ENCODE results near the gene GAB2. TPM values are rescaled to one million over a fixed set of nuclear protein-coding genes. Genes with fewer than 3 reads are reported as not detected.

Gene GAB2
- total RNA-seq, 5 donors from 2014 or later (not counting 1 experiment from before 2014, with no cell fraction given): 5.4 to 17.2 (median 8.8) TPM

DNA sequence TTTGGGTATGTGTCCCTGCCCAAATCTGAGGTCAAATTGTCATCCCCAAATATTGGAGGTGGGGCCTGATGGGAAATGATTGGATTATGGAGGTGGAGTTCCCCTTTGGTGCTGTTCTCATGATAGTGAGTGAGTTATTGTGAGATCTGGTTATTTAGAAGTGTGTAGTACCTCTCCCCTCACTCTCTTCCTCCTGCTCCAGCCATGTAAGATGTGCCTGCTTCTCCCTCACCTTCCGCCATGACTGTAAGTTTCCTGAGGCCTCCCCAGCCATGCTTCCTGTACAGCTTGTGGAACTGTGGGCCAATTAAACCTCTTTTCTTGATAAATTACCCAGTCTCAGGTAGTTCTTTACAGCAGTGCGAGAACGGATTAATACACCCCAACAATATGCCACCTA is 9.0 kb downstream of the GAB2 start:
- Mint-ChIP-seq H3K4me1 (peaks cover 0 to 3% (median 0%) of the 10 kb centered on the region in 3 donors), H3K4me3 (no peak overlapping the region), H3K9me3 (peaks cover 0 to 8% (median 2%) of the 10 kb centered on the region in 3 donors), H3K27ac (no peak overlapping the region), H3K27me3 (peaks cover 0 to 1% of the 10 kb centered on the region in 2 donors), H3K36me3 (peaks cover 10% of the 10 kb centered on the region)
- ChIA-PET POLR2A (no interaction called here), CTCF (no interaction called here)
- no peak overlapping the region for H3K4me3 ChIP-seq (ENCODE audit: control insufficient read depth in 1 of 2, extremely low read depth in 1 of 2, low read length in 1 of 2)
- no peak overlapping the region for H3K27ac ChIP-seq (ENCODE audit: low read length)
- no peak for DNase-seq
- H3K9me3 ChIP-seq: no peaks in the 10 kb centered on the region
- no peaks in the 10 kb centered on the region for H3K36me3 ChIP-seq (ENCODE audit: control insufficient read depth in 2 of 2, extremely low read depth in 1 of 2, insufficient read depth in 1 of 2, low read length in 1 of 2)
- H3K4me1 ChIP-seq (ENCODE audit: control insufficient read depth in 1 of 2, extremely low read depth in 1 of 2, insufficient read depth in 2 of 2, low read length in 2 of 2): no peaks in the 10 kb centered on the region
- no peaks in the 10 kb centered on the region for H3K27me3 ChIP-seq (replicated peaks in 1 of 2; ENCODE audit: control insufficient read depth in 2 of 2, extremely low read depth in 1 of 2, insufficient read depth in 2 of 2, low read length in 1 of 2)
- no CpG with 5 or more reads among the region's 3 CpGs for WGBS (ENCODE audit: insufficient coverage)
- ATAC-seq (replicated peaks in 1 of 4): no peak

DNA sequence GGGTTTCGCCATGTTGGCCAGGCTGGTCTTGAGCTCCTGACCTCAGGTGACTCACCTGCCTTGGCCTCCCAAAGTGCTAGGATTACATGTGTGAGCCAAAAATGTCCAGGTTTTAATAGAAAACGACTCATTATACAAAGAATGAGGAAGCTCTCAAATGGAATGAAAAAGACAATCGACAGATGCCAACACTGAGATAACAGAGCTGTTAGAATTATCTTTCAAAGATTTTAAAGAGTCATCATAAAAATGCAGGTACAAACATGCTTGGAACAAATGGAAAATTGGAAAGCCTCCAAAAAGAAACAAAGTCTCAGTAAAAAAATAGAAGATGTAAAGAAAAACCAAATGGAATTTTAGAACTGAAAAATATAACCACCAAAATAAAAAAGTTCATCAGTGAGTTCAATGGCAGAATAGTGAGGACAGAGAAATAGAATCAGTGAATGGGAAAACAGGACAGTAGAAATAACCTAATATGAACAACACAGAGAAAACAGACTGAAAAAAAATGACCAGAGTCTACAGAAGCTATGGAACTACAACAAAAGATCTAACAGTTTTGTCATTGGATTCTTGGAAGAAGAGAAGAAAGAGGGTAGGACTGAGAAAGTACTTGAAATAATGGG is 10.9 kb downstream of the GAB2 start:
- no peak for ATAC-seq (replicated peaks in 1 of 4)

GRCh38 chr11:78405805-78406204 is 11.8 kb downstream of the GAB2 start:
- no peaks in the 10 kb centered on the region for H3K36me3 ChIP-seq (ENCODE audit: control insufficient read depth in 2 of 2, extremely low read depth in 1 of 2, insufficient read depth in 1 of 2, low read length in 1 of 2)
- H3K27me3 ChIP-seq (replicated peaks in 1 of 2; ENCODE audit: control insufficient read depth in 2 of 2, extremely low read depth in 1 of 2, insufficient read depth in 2 of 2, low read length in 1 of 2): no peaks in the 10 kb centered on the region
- no peaks in the 10 kb centered on the region for H3K9me3 ChIP-seq
- CTCF ChIA-PET: interaction anchor here (1.1 kb wide), 2 partner anchors 9 to 159 kb away, joined by 3 to 9 read pairs; no protein-coding TSS in a partner anchor
- no CpG with 5 or more reads among the region's 2 CpGs for WGBS (ENCODE audit: insufficient coverage)
- H3K9me3 Mint-ChIP-seq: peaks cover 0 to 8% (median 2%) of the 10 kb centered on the region in 3 donors
- H3K4me1 Mint-ChIP-seq: peaks cover 0 to 3% (median 0%) of the 10 kb centered on the region in 3 donors
- POLR2A ChIA-PET: no interaction called here
- no peak overlapping the region for H3K4me3 ChIP-seq (ENCODE audit: control insufficient read depth in 1 of 2, extremely low read depth in 1 of 2, low read length in 1 of 2)
- H3K4me1 ChIP-seq (ENCODE audit: control insufficient read depth in 1 of 2, extremely low read depth in 1 of 2, insufficient read depth in 2 of 2, low read length in 2 of 2): no peaks in the 10 kb centered on the region
- no peak overlapping the region for H3K27ac Mint-ChIP-seq
- peaks cover 10% of the 10 kb centered on the region for H3K36me3 Mint-ChIP-seq
- H3K4me3 Mint-ChIP-seq: no peak overlapping the region
- H3K27me3 Mint-ChIP-seq: peaks cover 0 to 1% of the 10 kb centered on the region in 2 donors
- no peak for DNase-seq
- ATAC-seq (replicated peaks in 1 of 4): no peak
- H3K27ac ChIP-seq (ENCODE audit: low read length): no peak overlapping the region

More for the DNA sequence above, 10.9 kb downstream of the GAB2 start:
- Histone ChIP-seq H3K4me1 (ENCODE audit: control insufficient read depth in 1 of 2, extremely low read depth in 1 of 2, insufficient read depth in 2 of 2, low read length in 2 of 2) (no peaks in the 10 kb centered on the region), H3K9me3 (no peaks in the 10 kb centered on the region), H3K4me3 (ENCODE audit: control insufficient read depth in 1 of 2, extremely low read depth in 1 of 2, low read length in 1 of 2) (no peak overlapping the region), H3K36me3 (ENCODE audit: control insufficient read depth in 2 of 2, extremely low read depth in 1 of 2, insufficient read depth in 1 of 2, low read length in 1 of 2) (no peaks in the 10 kb centered on the region), H3K27ac (ENCODE audit: low read length) (no peak overlapping the region), H3K27me3 (replicated peaks in 1 of 2; ENCODE audit: control insufficient read depth in 2 of 2, extremely low read depth in 1 of 2, insufficient read depth in 2 of 2, low read length in 1 of 2) (no peaks in the 10 kb centered on the region)
- CTCF ChIA-PET: interaction anchor here in 1 of 2 donors (0.7 kb wide), 1 partner anchor 169 kb away, joined by 3 read pairs; no protein-coding TSS in a partner anchor
- no peak for DNase-seq
- peaks cover 0 to 3% (median 0%) of the 10 kb centered on the region in 3 donors for H3K4me1 Mint-ChIP-seq
- H3K36me3 Mint-ChIP-seq: peaks cover 10% of the 10 kb centered on the region
- H3K27ac Mint-ChIP-seq: no peak overlapping the region
- H3K9me3 Mint-ChIP-seq: peaks cover 0 to 8% (median 2%) of the 10 kb centered on the region in 3 donors
- peaks cover 0 to 1% of the 10 kb centered on the region in 2 donors for H3K27me3 Mint-ChIP-seq
- POLR2A ChIA-PET: interaction anchor here (0.6 kb wide), 2 partner anchors 92 to 412 kb away, joined by 4 to 7 read pairs; partner anchors contain the start of gene INTS4 (in 1 of the 2)
- H3K4me3 Mint-ChIP-seq: no peak overlapping the region
- no CpG with 5 or more reads among the region's 3 CpGs for whole genome bisulfite sequencing (ENCODE audit: insufficient coverage)

- ChIA-PET POLR2A (no interaction called here), CTCF (no interaction called here)
- no peaks in the 10 kb centered on the region for H3K27me3 Mint-ChIP-seq
- no CpG with 5 or more reads among the region's 2 CpGs for WGBS (ENCODE audit: insufficient coverage)
- H3K9me3 ChIP-seq: no peaks in the 10 kb centered on the region
- H3K4me3 Mint-ChIP-seq: no peak overlapping the region
- H3K4me1 Mint-ChIP-seq: peaks cover 0 to 3% (median 0%) of the 10 kb centered on the region in 3 donors
- no peak overlapping the region for H3K27ac ChIP-seq (ENCODE audit: low read length)
- no peak overlapping the region for H3K4me3 ChIP-seq (ENCODE audit: control insufficient read depth in 1 of 2, extremely low read depth in 1 of 2, low read length in 1 of 2)
- H3K27ac Mint-ChIP-seq: no peak overlapping the region
- ATAC-seq (replicated peaks in 1 of 4): no peak
- peaks cover 6% of the 10 kb centered on the region for H3K36me3 Mint-ChIP-seq
- no peaks in the 10 kb centered on the region for H3K36me3 ChIP-seq (ENCODE audit: control insufficient read depth in 2 of 2, extremely low read depth in 1 of 2, insufficient read depth in 1 of 2, low read length in 1 of 2)
- no peak for DNase-seq
- H3K27me3 ChIP-seq (replicated peaks in 1 of 2; ENCODE audit: control insufficient read depth in 2 of 2, extremely low read depth in 1 of 2, insufficient read depth in 2 of 2, low read length in 1 of 2): no peaks in the 10 kb centered on the region
- H3K4me1 ChIP-seq (ENCODE audit: control insufficient read depth in 1 of 2, extremely low read depth in 1 of 2, insufficient read depth in 2 of 2, low read length in 2 of 2): no peaks in the 10 kb centered on the region
- peaks cover 0 to 2% (median 0%) of the 10 kb centered on the region in 3 donors for H3K9me3 Mint-ChIP-seq
Measured at GRCh38 chr11:78403781-78404180, 13.8 kb downstream of the GAB2 start.

- Histone ChIP-seq H3K27me3 (replicated peaks in 1 of 2; ENCODE audit: control insufficient read depth in 2 of 2, extremely low read depth in 1 of 2, insufficient read depth in 2 of 2, low read length in 1 of 2) (no peaks in the 10 kb centered on the region), H3K4me1 (ENCODE audit: control insufficient read depth in 1 of 2, extremely low read depth in 1 of 2, insufficient read depth in 2 of 2, low read length in 2 of 2) (no peaks in the 10 kb centered on the region), H3K36me3 (ENCODE audit: control insufficient read depth in 2 of 2, extremely low read depth in 1 of 2, insufficient read depth in 1 of 2, low read length in 1 of 2) (no peaks in the 10 kb centered on the region), H3K27ac (ENCODE audit: low read length) (no peak overlapping the region), H3K4me3 (ENCODE audit: control insufficient read depth in 1 of 2, extremely low read depth in 1 of 2, low read length in 1 of 2) (no peak overlapping the region), H3K9me3 (no peaks in the 10 kb centered on the region)
- Mint-ChIP-seq H3K27ac (no peak overlapping the region), H3K4me3 (no peak overlapping the region), H3K36me3 (peaks cover 3% of the 10 kb centered on the region), H3K4me1 (peaks cover 0 to 4% (median 0%) of the 10 kb centered on the region in 3 donors), H3K9me3 (no peaks in the 10 kb centered on the region), H3K27me3 (no peaks in the 10 kb centered on the region)
- DNase-seq (no peak), ATAC-seq (replicated peaks in 1 of 4) (no peak)
- POLR2A ChIA-PET: no interaction called here
- WGBS (ENCODE audit: insufficient coverage): no CpG with 5 or more reads among the region's 3 CpGs
- CTCF ChIA-PET: interaction anchor here in 1 of 2 donors (0.9 kb wide), 1 partner anchor 14 kb away, joined by 3 read pairs; no protein-coding TSS in a partner anchor
Measured at GRCh38 chr11:78402847-78403246, 14.8 kb downstream of the GAB2 start.

GRCh38 chr11:78400702-78401101 is 16.9 kb downstream of the GAB2 start:
- no peaks in the 10 kb centered on the region for H3K36me3 Mint-ChIP-seq
- no peaks in the 10 kb centered on the region for H3K27me3 Mint-ChIP-seq
- no peak overlapping the region for H3K27ac ChIP-seq (ENCODE audit: low read length)
- H3K9me3 ChIP-seq: no peaks in the 10 kb centered on the region
- H3K27ac Mint-ChIP-seq: no peak overlapping the region
- CTCF ChIA-PET: no interaction called here
- peaks cover 0 to 6% (median 0%) of the 10 kb centered on the region in 3 donors for H3K4me1 Mint-ChIP-seq
- 100% methylated on average over 2 of the region's 3 CpGs for WGBS (ENCODE audit: insufficient coverage)
- no peaks in the 10 kb centered on the region for H3K27me3 ChIP-seq (replicated peaks in 1 of 2; ENCODE audit: control insufficient read depth in 2 of 2, extremely low read depth in 1 of 2, insufficient read depth in 2 of 2, low read length in 1 of 2)
- H3K36me3 ChIP-seq (ENCODE audit: control insufficient read depth in 2 of 2, extremely low read depth in 1 of 2, insufficient read depth in 1 of 2, low read length in 1 of 2): no peaks in the 10 kb centered on the region
- H3K9me3 Mint-ChIP-seq: no peaks in the 10 kb centered on the region
- ATAC-seq (replicated peaks in 1 of 4) (no peak), DNase-seq (no peak)
- POLR2A ChIA-PET: no interaction called here
- H3K4me3 ChIP-seq (ENCODE audit: control insufficient read depth in 1 of 2, extremely low read depth in 1 of 2, low read length in 1 of 2): no peak overlapping the region
- H3K4me1 ChIP-seq (ENCODE audit: control insufficient read depth in 1 of 2, extremely low read depth in 1 of 2, insufficient read depth in 2 of 2, low read length in 2 of 2): peaks cover 0 to 2% of the 10 kb centered on the region in 2 experiments
- H3K4me3 Mint-ChIP-seq: no peak overlapping the region

Measured in T-cell (primary cell).